GM18499 (cell line): ENCODE results near the gene NDUFA11.

Experiments
- ATAC-seq: cut with Tn5 transposase; IDR thresholded peaks from one replicate; pipeline ENCODE4 v1.9.1; 2021; ENCODE audit warnings: moderate number of reproducible peaks; ENCODE audit not compliant: insufficient read depth, unreplicated experiment

NDUFA11 gene

GRCh38 chr19:5933391-5934068, 29.9 kb upstream of the NDUFA11 start:
- no peak for ATAC-seq

GRCh38 chr19:5932609-5933262, 29.1 kb upstream of the NDUFA11 start:
- ATAC-seq: no peak

- ATAC-seq: no peak
These were observed 28.6 kb upstream of the NDUFA11 start for GRCh38 chr19:5932146-5932545.

GRCh38 chr19:5931251-5931650, 27.7 kb upstream of the NDUFA11 start:
- ATAC-seq: no peak

- ATAC-seq: no peak
These were observed 26.0 kb upstream of the NDUFA11 start for GRCh38 chr19:5929625-5930024.

- no peak for ATAC-seq
These were observed 25.6 kb upstream of the NDUFA11 start for GRCh38 chr19:5929179-5929578.

GRCh38 chr19:5927441-5927821, 23.8 kb upstream of the NDUFA11 start:
- no peak for ATAC-seq

- ATAC-seq: no peak
These were observed 23.3 kb upstream of the NDUFA11 start for GRCh38 chr19:5926641-5927440.

- no peak for ATAC-seq
These were observed 22.3 kb upstream of the NDUFA11 start for GRCh38 chr19:5925830-5926427.

- ATAC-seq: no peak
These were observed 19.8 kb upstream of the NDUFA11 start for GRCh38 chr19:5923356-5923755.

- no peak for ATAC-seq
These were observed 18.6 kb upstream of the NDUFA11 start for GRCh38 chr19:5922161-5922545.

- no peak for ATAC-seq
These were observed 18.0 kb upstream of the NDUFA11 start for GRCh38 chr19:5921516-5922160.

GRCh38 chr19:5918463-5919079, 15.0 kb upstream of the NDUFA11 start:
- ATAC-seq: no peak

- no peak for ATAC-seq
These were observed 14.0 kb upstream of the NDUFA11 start for GRCh38 chr19:5917431-5918107.

GRCh38 chr19:5916181-5916708, 12.7 kb upstream of the NDUFA11 start:
- no peak for ATAC-seq

- no peak for ATAC-seq
These were observed 12.2 kb upstream of the NDUFA11 start for GRCh38 chr19:5915782-5916165.

GRCh38 chr19:5914946-5915781, 11.6 kb upstream of the NDUFA11 start:
- no peak for ATAC-seq

GRCh38 chr19:5914358-5914774, 10.8 kb upstream of the NDUFA11 start:
- ATAC-seq: no peak
